Mesenchymal stem cell (in vitro differentiated cells and primary cell): ENCODE data around the gene FXYD6.

Source experiments
- DNase-seq: peaks from one replicate; pipeline ENCODE4 v3.0.0-alpha.2; 2013
- H2AFZ ChIP-seq: one replicate; pipeline ENCODE4 v1.6.1; 2013; ENCODE audit warnings: low read depth, mild to moderate bottlenecking, control low read depth, inconsistent platforms, low read length, moderate library complexity
- H2AK5ac ChIP-seq: 2 replicates; pipeline ENCODE4 v1.6.1; 2013; ENCODE audit warnings: low read length, moderate library complexity, mild to moderate bottlenecking, inconsistent platforms; ENCODE audit not compliant: severe bottlenecking
- H2BK120ac ChIP-seq: one replicate; pipeline ENCODE4 v1.6.1; 2013; ENCODE audit warnings: low read depth, mild to moderate bottlenecking, inconsistent platforms, low read length, moderate library complexity
- H2BK12ac ChIP-seq, 2 experiments: one replicate each; pipeline ENCODE4 v1.6.1; 2013; ENCODE audit warnings: inconsistent platforms in 2 of 2, low read length in 2 of 2, mild to moderate bottlenecking in 2 of 2, moderate library complexity in 2 of 2, control low read depth in 1 of 2
- H2BK15ac ChIP-seq: one replicate; pipeline ENCODE4 v1.6.1; 2013; ENCODE audit warnings: mild to moderate bottlenecking, low read depth, inconsistent platforms; ENCODE audit not compliant: poor library complexity, severe bottlenecking
- H2BK5ac ChIP-seq: 2 replicates; pipeline ENCODE4 v1.6.1; 2013; ENCODE audit warnings: low read depth, mild to moderate bottlenecking, low read length, control low read depth, inconsistent platforms; ENCODE audit not compliant: poor library complexity, severe bottlenecking
- H3K14ac ChIP-seq, 2 experiments: one replicate each; pipeline ENCODE4 v1.6.1; 2013; ENCODE audit warnings: inconsistent platforms in 2 of 2, low read length in 2 of 2, control low read depth in 1 of 2, mild to moderate bottlenecking in 1 of 2, moderate library complexity in 1 of 2
- H3K18ac ChIP-seq, 2 experiments: one replicate each; pipeline ENCODE4 v1.6.1; 2013; ENCODE audit warnings: inconsistent platforms in 2 of 2, low read length in 2 of 2, control low read depth in 1 of 2, low read depth in 1 of 2, mild to moderate bottlenecking in 1 of 2
- H3K23ac ChIP-seq, 2 experiments: one replicate each; pipeline ENCODE4 v1.6.1; 2013; ENCODE audit warnings: inconsistent platforms in 2 of 2, low read length in 2 of 2, mild to moderate bottlenecking in 2 of 2, moderate library complexity in 2 of 2, control low read depth in 1 of 2
- H3K27ac ChIP-seq: 2 replicates; pipeline ENCODE4 v1.5.1; 2013; ENCODE audit warnings: mild to moderate bottlenecking, moderate library complexity, low read length, control low read depth, inconsistent platforms; ENCODE audit not compliant: poor library complexity, severe bottlenecking
- H3K27me3 ChIP-seq, 2 experiments: 2 replicates each; pipeline versions ENCODE4 v1.6.1 to v1.7.0; 2013; ENCODE audit warnings: low read length in 2 of 2, mild to moderate bottlenecking in 2 of 2, moderate library complexity in 2 of 2, control low read depth in 1 of 2, inconsistent platforms in 1 of 2; ENCODE audit not compliant: control insufficient read depth in 1 of 2, insufficient read depth in 1 of 2
- H3K36me3 ChIP-seq, 2 experiments: 2 replicates each; pipeline versions ENCODE4 v1.6.1 to v1.7.0; 2013; ENCODE audit warnings: low read length in 2 of 2, control low read depth in 1 of 2, inconsistent platforms in 1 of 2, low read depth in 1 of 2, mild to moderate bottlenecking in 1 of 2; ENCODE audit not compliant: insufficient read depth in 2 of 2, control insufficient read depth in 1 of 2
- H3K4ac ChIP-seq, 2 experiments: one replicate each; pipeline ENCODE4 v1.6.1; 2013; ENCODE audit warnings: inconsistent platforms in 2 of 2, low read length in 2 of 2, mild to moderate bottlenecking in 2 of 2, moderate library complexity in 2 of 2, control low read depth in 1 of 2, low read depth in 1 of 2
- H3K4me1 ChIP-seq: 2 replicates; pipeline ENCODE4 v1.6.1; 2013; ENCODE audit warnings: low read depth, low read length, control low read depth; ENCODE audit not compliant: control insufficient read depth, insufficient read depth
- H3K4me2 ChIP-seq: 2 replicates; pipeline ENCODE4 v1.6.1; 2013; ENCODE audit warnings: low read length, mild to moderate bottlenecking, inconsistent platforms; ENCODE audit not compliant: poor library complexity, severe bottlenecking
- H3K4me3 ChIP-seq, 2 experiments: 2 replicates each; pipeline versions ENCODE4 v1.5.1 to v1.7.0; 2013; ENCODE audit warnings: low read length in 2 of 2, mild to moderate bottlenecking in 2 of 2, control low read depth in 1 of 2, low read depth in 1 of 2; ENCODE audit not compliant: insufficient read depth in 1 of 2
- H3K79me1 ChIP-seq: replicated peaks from 2 replicates; pipeline ENCODE4 v1.6.1; 2013; ENCODE audit warnings: mild to moderate bottlenecking, control low read depth, low read length, inconsistent platforms; ENCODE audit not compliant: poor library complexity, severe bottlenecking
- H3K9ac ChIP-seq: 2 replicates; pipeline ENCODE4 v1.7.0; 2013; ENCODE audit warnings: mild to moderate bottlenecking, low read length, moderate library complexity
- H3K9me3 ChIP-seq: 2 replicates; pipeline ENCODE4 v1.7.0; 2013; ENCODE audit warnings: mild to moderate bottlenecking, low read length; ENCODE audit not compliant: control insufficient read depth
- H4K8ac ChIP-seq: one replicate; pipeline ENCODE4 v1.6.1; 2013; ENCODE audit warnings: inconsistent platforms, mild to moderate bottlenecking, low read length, moderate library complexity
- H4K91ac ChIP-seq: one replicate; pipeline ENCODE4 v1.6.1; 2013; ENCODE audit warnings: mild to moderate bottlenecking, low read length, inconsistent platforms
- WGBS: methylation state at CpG from one replicate; pipeline ENCODE4 v1.1.7; 2013; ENCODE audit warnings: mixed read lengths; 5-methylcytosine and 5-hydroxymethylcytosine counted together

FXYD6 gene

DNA sequence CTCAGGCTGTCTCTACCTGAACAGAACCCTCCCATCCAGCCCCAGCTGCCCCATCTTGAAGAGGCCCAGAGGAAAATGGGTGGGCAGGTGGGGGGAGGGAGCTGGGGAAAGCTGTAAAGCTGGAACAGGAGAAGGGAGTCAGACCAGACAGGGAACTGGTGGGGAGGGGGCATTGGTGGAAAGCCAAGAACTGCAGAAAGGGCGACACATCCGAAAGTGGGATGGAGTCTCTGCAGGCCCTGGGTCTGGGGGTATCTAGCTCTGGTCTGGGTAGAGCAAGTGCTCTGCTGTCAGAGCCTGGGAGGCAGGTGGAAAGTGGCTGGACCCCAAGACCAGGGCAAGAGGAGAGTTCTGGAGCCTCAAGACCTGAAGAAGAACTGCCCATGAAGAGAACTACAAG lies 45.0 kb upstream of the FXYD6 start:
- Histone ChIP-seq H4K91ac (no peak overlapping the region), H3K9me3 (no peaks in the 10 kb centered on the region), H2AK5ac (no peak overlapping the region), H3K36me3 (no peaks in the 10 kb centered on the region), H3K23ac (no peak overlapping the region), H3K4me1 (peaks cover 2% of the 10 kb centered on the region), H3K9ac (no peak overlapping the region), H3K79me1 (no peaks in the 10 kb centered on the region), H3K27me3 (peaks cover 16 to 74% of the 10 kb centered on the region in 2 experiments), H3K4me3 (no peak overlapping the region), H2BK120ac (no peak overlapping the region), H3K4me2 (no peak overlapping the region), H3K27ac (no peak overlapping the region), H3K4ac (no peak overlapping the region), H2BK12ac (no peak overlapping the region), H3K18ac (no peak overlapping the region), H2BK5ac (no peak overlapping the region), H4K8ac (no peak overlapping the region), H3K14ac (no peak overlapping the region), H2BK15ac (no peak overlapping the region), H2AFZ (no peak overlapping the region)
- 91% methylated on average over 2 of the region's 2 CpGs for WGBS
- no peak for DNase-seq

- Histone ChIP-seq H3K4me1 (peaks cover 2% of the 10 kb centered on the region), H3K36me3 (no peaks in the 10 kb centered on the region), H2BK15ac (no peak overlapping the region), H3K14ac (no peak overlapping the region), H3K18ac (no peak overlapping the region), H3K27ac (no peak overlapping the region), H2BK120ac (no peak overlapping the region), H3K27me3 (peaks cover 27 to 77% of the 10 kb centered on the region in 2 experiments), H3K79me1 (no peaks in the 10 kb centered on the region), H3K23ac (no peak overlapping the region), H4K91ac (no peak overlapping the region), H3K4me3 (no peak overlapping the region), H4K8ac (no peak overlapping the region), H2BK5ac (no peak overlapping the region), H2AFZ (no peak overlapping the region), H3K9ac (no peak overlapping the region), H2BK12ac (no peak overlapping the region), H3K9me3 (no peaks in the 10 kb centered on the region), H3K4ac (no peak overlapping the region), H3K4me2 (no peak overlapping the region), H2AK5ac (no peak overlapping the region)
- 86% methylated on average over 4 of the region's 4 CpGs for WGBS
- no peak for DNase-seq
These were observed 43.3 kb upstream of the FXYD6 start for GRCh38 chr11:117919781-117920221.

DNA sequence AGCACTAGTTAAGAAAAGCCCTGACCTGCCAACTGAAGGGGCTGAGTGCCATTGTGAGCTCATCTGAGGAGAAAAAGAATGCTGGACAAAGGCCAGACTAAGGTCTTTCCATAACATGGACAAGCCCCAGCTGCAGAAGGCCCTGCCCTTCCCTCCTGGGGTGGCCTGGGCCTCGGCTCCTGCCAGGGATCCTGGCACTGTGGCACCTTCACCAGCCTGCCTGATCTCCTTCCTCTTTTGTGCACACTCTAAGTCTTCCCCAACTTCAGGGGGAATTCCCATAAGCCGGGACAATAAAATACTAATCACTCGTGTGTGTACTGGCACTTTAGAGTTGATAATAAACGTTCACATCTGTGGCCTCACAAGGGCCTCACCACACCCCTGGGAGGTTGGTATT lies 42.9 kb upstream of the FXYD6 start:
- Histone ChIP-seq H2AK5ac (no peak overlapping the region), H3K79me1 (no peaks in the 10 kb centered on the region), H3K27me3 (peaks cover 30 to 77% of the 10 kb centered on the region in 2 experiments), H3K23ac (no peak overlapping the region), H2BK120ac (no peak overlapping the region), H2AFZ (no peak overlapping the region), H3K4me2 (no peak overlapping the region), H3K36me3 (no peaks in the 10 kb centered on the region), H3K4me3 (no peak overlapping the region), H2BK12ac (no peak overlapping the region), H3K9ac (no peak overlapping the region), H3K4ac (no peak overlapping the region), H3K27ac (no peak overlapping the region), H3K9me3 (no peaks in the 10 kb centered on the region), H2BK15ac (no peak overlapping the region), H4K8ac (no peak overlapping the region), H4K91ac (no peak overlapping the region), H3K14ac (no peak overlapping the region), H3K4me1 (peaks cover 2% of the 10 kb centered on the region), H2BK5ac (no peak overlapping the region), H3K18ac (no peak overlapping the region)
- DNase-seq = no peak
- 78% methylated on average over 4 of the region's 4 CpGs for WGBS

DNA sequence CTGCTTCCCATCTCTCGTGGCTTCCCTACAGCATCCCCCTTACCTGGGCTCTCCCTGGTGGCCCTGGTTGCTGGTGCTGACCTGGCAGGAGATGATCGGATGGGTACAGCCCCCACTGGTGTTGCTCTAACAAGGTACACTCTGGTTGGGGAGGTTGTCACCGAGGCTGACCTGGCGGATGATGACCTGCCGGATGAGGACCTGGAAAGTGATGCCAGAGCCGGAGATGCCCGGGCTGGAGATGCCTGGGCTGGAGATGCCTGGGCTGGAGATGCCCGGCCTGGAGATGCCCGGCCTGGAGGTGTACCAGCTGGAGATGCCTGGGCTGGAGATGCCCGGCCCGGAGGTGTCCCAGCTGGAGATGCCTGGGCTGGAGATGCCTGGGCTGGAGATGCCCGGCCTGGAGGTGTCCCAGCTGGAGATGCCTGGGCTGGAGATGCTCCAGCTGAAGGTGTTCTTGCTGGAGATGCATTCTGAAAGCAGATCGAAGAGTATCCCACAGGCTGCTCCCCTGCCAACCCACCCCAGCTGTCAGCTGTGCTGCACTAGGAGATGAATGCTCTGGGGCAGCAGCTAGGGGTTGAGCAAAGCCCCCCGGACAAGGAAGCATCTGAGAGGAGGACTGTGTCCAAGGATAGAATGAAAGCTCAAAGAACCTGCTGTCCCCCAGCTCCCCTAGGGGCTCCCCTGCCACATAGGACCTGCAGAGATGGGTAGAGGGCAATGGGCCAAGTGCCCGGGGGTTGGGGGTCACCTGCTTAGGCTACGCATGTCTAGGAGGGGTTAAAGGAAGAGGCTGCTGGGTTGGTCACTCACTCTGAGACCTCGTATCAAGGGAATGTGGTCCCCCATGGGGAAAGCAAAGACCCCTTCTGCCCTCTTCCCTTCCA lies 42.2 kb upstream of the FXYD6 start:
- peaks cover 2% of the 10 kb centered on the region for H3K4me1 ChIP-seq
- no peak for DNase-seq
- H4K8ac ChIP-seq = no peak overlapping the region
- H2AK5ac ChIP-seq = no peak overlapping the region
- no peak overlapping the region for H3K9ac ChIP-seq
- H3K4me2 ChIP-seq = no peak overlapping the region
- no peaks in the 10 kb centered on the region for H3K9me3 ChIP-seq
- H3K18ac ChIP-seq = no peak overlapping the region
- no peaks in the 10 kb centered on the region for H3K79me1 ChIP-seq
- no peak overlapping the region for H3K14ac ChIP-seq
- no peak overlapping the region for H3K4ac ChIP-seq
- 90% methylated on average over 12 of the region's 17 CpGs for WGBS
- H3K36me3 ChIP-seq = no peaks in the 10 kb centered on the region
- H2AFZ ChIP-seq = no peak overlapping the region
- no peak overlapping the region for H3K4me3 ChIP-seq
- no peak overlapping the region for H3K23ac ChIP-seq
- no peak overlapping the region for H2BK5ac ChIP-seq
- no peak overlapping the region for H2BK15ac ChIP-seq
- no peak overlapping the region for H2BK120ac ChIP-seq
- no peak overlapping the region for H4K91ac ChIP-seq
- H3K27me3 ChIP-seq = peaks cover 33 to 82% of the 10 kb centered on the region in 2 experiments
- no peak overlapping the region for H3K27ac ChIP-seq
- H2BK12ac ChIP-seq = no peak overlapping the region
